ENCODE data around the gene TMC7.

Gene TMC7

GRCh38 chr16:19094542-19095365, 111.0 kb downstream of the TMC7 start:
- intact Hi-C loops (cut with micrococcal nuclease) = no loop called here
- H3K9me3 Mint-ChIP-seq = peaks cover 29% of the 10 kb centered on the region

DNA sequence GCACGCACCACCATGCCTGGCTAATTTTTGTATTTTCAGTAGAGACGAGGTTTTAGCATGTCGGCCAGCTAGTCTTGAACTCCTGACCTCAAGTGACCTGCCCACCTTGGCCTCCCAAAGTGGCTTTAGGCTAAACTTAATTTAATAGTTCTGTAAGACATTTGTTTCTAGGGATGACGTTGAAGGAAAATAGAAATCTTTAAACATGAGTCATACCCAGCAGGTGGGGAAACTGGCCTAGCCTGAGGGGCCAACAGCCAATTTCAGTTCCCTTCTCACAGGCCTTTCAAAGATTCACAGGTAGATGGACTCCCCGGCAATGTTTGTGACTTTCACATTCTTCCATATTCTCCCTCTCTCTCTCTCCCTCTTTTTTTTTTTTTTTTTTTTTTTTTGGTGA, 111.9 kb downstream of the TMC7 start:
- Mint-ChIP-seq H3K27me3 (peaks cover 3% of the 10 kb centered on the region), H3K36me3 (ENCODE audit: low read depth) (peaks cover 21% of the 10 kb centered on the region), H3K4me1 (ENCODE audit: low read depth) (peaks cover 25% of the 10 kb centered on the region), H3K4me3 (no peak overlapping the region), H3K9me3 (peaks cover 27% of the 10 kb centered on the region), H3K27ac (no peak overlapping the region)
- intact Hi-C loops (cut with micrococcal nuclease) = no loop called here

More at GRCh38 chr16:19094542-19095365, 111.0 kb downstream of the TMC7 start:
- H3K4me3 Mint-ChIP-seq = no peak overlapping the region
- peaks cover 3% of the 10 kb centered on the region for H3K27me3 Mint-ChIP-seq
- H3K4me1 Mint-ChIP-seq (ENCODE audit: low read depth) = peaks cover 27% of the 10 kb centered on the region
- H3K36me3 Mint-ChIP-seq (ENCODE audit: low read depth) = peaks cover 21% of the 10 kb centered on the region
- H3K27ac Mint-ChIP-seq = no peak overlapping the region

GRCh38 chr16:19098173-19098572, 114.4 kb downstream of the TMC7 start:
- peaks cover 10% of the 10 kb centered on the region for H3K9me3 Mint-ChIP-seq
- H3K27me3 Mint-ChIP-seq = peaks cover 3% of the 10 kb centered on the region
- intact Hi-C loops (cut with micrococcal nuclease) = no loop called here
- peaks cover 7% of the 10 kb centered on the region for H3K36me3 Mint-ChIP-seq (ENCODE audit: low read depth)
- no peak overlapping the region for H3K27ac Mint-ChIP-seq
- H3K4me3 Mint-ChIP-seq = no peak overlapping the region
- peaks cover 8% of the 10 kb centered on the region for H3K4me1 Mint-ChIP-seq (ENCODE audit: low read depth)

- Mint-ChIP-seq H3K27ac (no peak overlapping the region), H3K9me3 (peaks cover 10% of the 10 kb centered on the region), H3K4me1 (ENCODE audit: low read depth) (peaks cover 27% of the 10 kb centered on the region), H3K4me3 (no peak overlapping the region), H3K27me3 (no peaks in the 10 kb centered on the region), H3K36me3 (ENCODE audit: low read depth) (peaks cover 7% of the 10 kb centered on the region)
- intact Hi-C loops (cut with micrococcal nuclease) = no loop called here
These were observed 118.6 kb downstream of the TMC7 start for GRCh38 chr16:19102187-19102872.

- Mint-ChIP-seq H3K4me3 (no peak overlapping the region), H3K36me3 (ENCODE audit: low read depth) (no peaks in the 10 kb centered on the region), H3K4me1 (ENCODE audit: low read depth) (peaks cover 44% of the 10 kb centered on the region), H3K27me3 (no peaks in the 10 kb centered on the region), H3K27ac (no peak overlapping the region), H3K9me3 (no peaks in the 10 kb centered on the region)
- intact Hi-C loops (cut with micrococcal nuclease) = no loop called here
These were observed 120.9 kb downstream of the TMC7 start for GRCh38 chr16:19104607-19105006.

- H3K27me3 Mint-ChIP-seq = no peaks in the 10 kb centered on the region
- H3K9me3 Mint-ChIP-seq = no peaks in the 10 kb centered on the region
- H3K4me1 Mint-ChIP-seq (ENCODE audit: low read depth) = peaks cover 44% of the 10 kb centered on the region
- no peak overlapping the region for H3K4me3 Mint-ChIP-seq
- intact Hi-C loops (cut with micrococcal nuclease) = no loop called here
- H3K36me3 Mint-ChIP-seq (ENCODE audit: low read depth) = no peaks in the 10 kb centered on the region
- H3K27ac Mint-ChIP-seq = no peak overlapping the region
These were observed 121.4 kb downstream of the TMC7 start for GRCh38 chr16:19105131-19105530.

- intact Hi-C loops (cut with micrococcal nuclease) = no loop called here
- Mint-ChIP-seq H3K27ac (no peak overlapping the region), H3K36me3 (ENCODE audit: low read depth) (no peaks in the 10 kb centered on the region), H3K9me3 (no peaks in the 10 kb centered on the region), H3K27me3 (no peaks in the 10 kb centered on the region), H3K4me3 (no peak overlapping the region), H3K4me1 (ENCODE audit: low read depth) (peaks cover 44% of the 10 kb centered on the region)
These were observed 122.3 kb downstream of the TMC7 start for GRCh38 chr16:19105891-19106624.

DNA sequence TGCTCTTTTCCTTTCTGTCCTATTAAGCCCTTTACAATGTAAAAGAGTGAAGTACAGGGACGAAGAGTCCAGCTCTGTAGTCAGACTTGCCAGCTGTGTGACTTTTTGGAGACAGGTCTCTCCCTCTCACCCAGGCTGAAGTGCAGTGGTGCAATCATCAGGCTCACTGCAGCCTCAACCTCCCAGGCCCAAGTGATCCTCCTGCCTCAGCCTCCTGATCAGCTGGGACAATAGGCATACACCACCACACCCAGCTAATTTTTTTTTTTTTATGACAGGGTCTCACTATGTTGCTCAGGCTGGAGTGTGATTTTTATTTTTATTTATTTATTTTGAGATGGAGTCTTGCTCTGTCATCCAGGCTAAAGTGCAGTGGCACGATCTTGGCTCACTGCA, 122.9 kb downstream of the TMC7 start:
- no peaks in the 10 kb centered on the region for H3K36me3 Mint-ChIP-seq (ENCODE audit: low read depth)
- intact Hi-C loops (cut with micrococcal nuclease) = no loop called here
- no peaks in the 10 kb centered on the region for H3K9me3 Mint-ChIP-seq
- no peak overlapping the region for H3K4me3 Mint-ChIP-seq
- no peaks in the 10 kb centered on the region for H3K27me3 Mint-ChIP-seq
- H3K27ac Mint-ChIP-seq = no peak overlapping the region
- H3K4me1 Mint-ChIP-seq (ENCODE audit: low read depth) = peaks cover 44% of the 10 kb centered on the region

DNA sequence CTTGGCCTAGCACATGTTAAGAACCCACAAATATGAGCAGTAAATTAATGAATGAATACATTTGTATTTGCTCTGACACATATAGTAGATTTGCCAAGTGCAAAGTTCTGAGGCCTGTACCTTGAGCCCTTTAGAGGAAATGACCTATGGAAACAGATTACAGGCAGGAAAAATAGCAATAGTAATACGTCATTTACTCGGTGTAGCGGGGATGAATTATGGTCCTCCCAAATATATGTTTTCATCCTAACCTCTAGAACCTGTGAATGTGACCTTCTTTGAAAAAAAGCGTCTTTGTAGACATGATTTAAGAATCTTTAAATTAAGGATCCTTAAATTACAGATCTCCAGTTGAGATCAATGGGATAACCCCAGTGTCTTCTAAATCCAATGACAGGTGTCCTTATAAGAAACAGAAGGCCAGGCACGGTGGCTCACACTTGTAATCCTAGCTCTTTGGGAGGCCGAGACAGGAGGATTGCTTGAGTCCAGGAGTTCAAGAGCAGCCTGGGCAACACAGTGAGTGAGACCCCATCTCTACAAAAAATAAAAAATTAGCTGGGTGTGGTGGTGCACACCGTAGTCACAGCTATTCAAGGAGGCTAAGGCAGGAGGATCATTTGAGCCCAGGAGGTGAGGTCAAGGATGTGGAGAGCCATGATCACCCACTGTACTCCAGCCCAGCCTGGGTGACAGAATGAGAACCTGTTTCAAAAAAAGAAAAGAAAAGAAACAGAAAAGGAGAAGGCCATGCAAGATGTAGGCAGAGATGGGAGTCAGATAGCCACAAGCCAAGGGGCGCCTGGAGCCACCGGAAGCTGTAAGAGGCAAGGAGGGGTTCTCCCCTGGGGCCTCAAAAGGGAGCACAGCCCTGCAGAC, 124.9 kb downstream of the TMC7 start:
- intact Hi-C loops (cut with micrococcal nuclease) = no loop called here
- Mint-ChIP-seq H3K27me3 (no peaks in the 10 kb centered on the region), H3K4me3 (no peak overlapping the region), H3K36me3 (ENCODE audit: low read depth) (peaks cover 4% of the 10 kb centered on the region), H3K4me1 (ENCODE audit: low read depth) (peaks cover 62% of the 10 kb centered on the region), H3K9me3 (no peaks in the 10 kb centered on the region), H3K27ac (no peak overlapping the region)

DNA sequence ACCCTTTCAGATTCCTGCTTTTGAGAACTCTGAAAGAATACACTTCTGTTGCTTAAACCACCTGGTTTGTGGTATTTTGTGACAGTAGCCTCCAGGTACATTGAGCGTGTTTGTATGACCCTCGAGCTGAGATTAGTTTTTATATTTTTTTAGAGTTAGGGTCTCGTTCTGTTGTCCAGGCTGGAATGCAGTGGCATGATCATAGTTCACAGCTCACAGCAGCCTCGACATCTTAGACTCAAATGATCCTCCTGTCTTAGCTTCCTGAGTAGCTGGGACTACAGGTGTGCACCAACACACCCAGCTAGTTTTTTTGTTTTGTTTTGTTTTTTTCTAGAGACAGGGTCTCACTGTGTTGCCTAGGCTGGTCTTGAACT, 125.5 kb downstream of the TMC7 start:
- intact Hi-C loops (cut with micrococcal nuclease) = no loop called here
- Mint-ChIP-seq H3K27ac (no peak overlapping the region), H3K9me3 (no peaks in the 10 kb centered on the region), H3K36me3 (ENCODE audit: low read depth) (peaks cover 11% of the 10 kb centered on the region), H3K4me3 (no peak overlapping the region), H3K4me1 (ENCODE audit: low read depth) (peaks cover 63% of the 10 kb centered on the region), H3K27me3 (no peaks in the 10 kb centered on the region)

DNA sequence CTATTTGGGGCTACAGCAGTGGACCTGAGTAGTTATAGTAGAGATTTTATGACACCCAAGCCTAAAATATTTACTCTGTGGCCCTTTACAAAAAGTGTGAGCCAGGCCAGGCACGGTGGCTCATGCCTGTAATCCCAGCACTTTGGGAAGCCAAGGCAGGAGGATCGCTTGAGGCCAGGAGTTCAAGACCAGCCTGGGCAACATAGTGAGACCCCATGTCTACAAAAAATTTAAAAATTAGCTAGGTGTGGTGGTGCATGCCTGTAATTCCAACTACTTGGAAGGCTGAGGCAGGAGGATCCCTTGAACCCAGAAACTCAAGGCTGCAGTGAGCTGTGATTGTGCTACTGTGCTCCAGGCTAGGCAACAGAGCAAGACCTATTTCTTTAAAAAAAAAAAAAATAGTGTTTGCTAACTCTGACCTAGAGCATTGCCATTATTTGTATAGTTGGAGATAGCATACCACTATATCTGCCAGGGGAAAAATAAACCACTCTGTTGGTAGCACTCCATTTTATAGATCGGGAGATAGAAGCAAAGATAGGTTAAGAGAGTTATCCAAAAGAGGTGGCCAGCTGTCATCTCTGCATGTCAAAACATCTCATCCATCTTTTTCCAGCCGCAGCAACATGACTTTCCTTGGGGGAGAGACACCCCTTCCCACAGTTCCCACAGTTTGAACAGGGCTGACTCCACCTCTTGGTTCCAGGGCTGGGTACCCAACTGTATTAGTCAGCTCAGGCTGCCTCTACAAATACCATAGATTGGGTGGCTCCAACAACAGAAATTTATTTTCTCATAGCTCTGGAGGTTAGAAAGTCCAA, 127.0 kb downstream of the TMC7 start:
- Mint-ChIP-seq H3K4me3 (no peak overlapping the region), H3K27me3 (no peaks in the 10 kb centered on the region), H3K27ac (no peak overlapping the region), H3K4me1 (ENCODE audit: low read depth) (peaks cover 60% of the 10 kb centered on the region), H3K9me3 (no peaks in the 10 kb centered on the region), H3K36me3 (ENCODE audit: low read depth) (peaks cover 25% of the 10 kb centered on the region)
- intact Hi-C loops (cut with micrococcal nuclease) = no loop called here

DNA sequence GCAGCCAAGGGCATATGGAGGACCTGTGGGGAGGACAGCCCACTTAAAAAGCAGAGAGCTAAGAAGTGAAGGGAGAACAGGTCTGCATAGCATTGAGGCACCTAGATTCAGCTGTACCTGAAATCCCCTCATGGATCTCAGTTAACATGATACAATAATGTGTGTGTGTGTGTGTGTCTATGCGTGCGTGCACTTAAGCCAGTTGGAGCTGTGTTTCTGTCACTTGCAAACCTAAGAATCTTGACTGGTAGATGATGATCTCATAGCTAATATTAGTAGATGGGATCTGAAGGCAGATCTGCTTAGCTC, 128.3 kb downstream of the TMC7 start:
- Mint-ChIP-seq H3K4me3 (no peak overlapping the region), H3K27ac (no peak overlapping the region), H3K36me3 (ENCODE audit: low read depth) (peaks cover 35% of the 10 kb centered on the region), H3K27me3 (no peaks in the 10 kb centered on the region), H3K4me1 (ENCODE audit: low read depth) (peaks cover 54% of the 10 kb centered on the region), H3K9me3 (no peaks in the 10 kb centered on the region)
- intact Hi-C loops (cut with micrococcal nuclease) = no loop called here
